Fibroblast of lung (primary cell): ENCODE results near the gene RANBP1.

Source experiments
- CTCF ChIP-seq, 2 donors: IDR thresholded peaks in 1 of 2; conservative IDR thresholded peaks in 1 of 2; 1 replicate in 1 of 2; 2 replicates in 1 of 2; pipeline ENCODE4 v1.5.1; 2011 to 2012; ENCODE audit warnings: low read length in 2 of 2, control low read depth in 1 of 2, inconsistent platforms in 1 of 2, low read depth in 1 of 2, mild to moderate bottlenecking in 1 of 2
- EZH2 ChIP-seq: IDR thresholded peaks from 2 replicates; pipeline ENCODE4 v1.5.1; 2012; ENCODE audit warnings: low read length, control low read depth, mild to moderate bottlenecking; ENCODE audit errors: missing control alignments

- TF ChIP-seq CTCF (conservative IDR thresholded peaks at IDR 0.05 in 1 of 2, IDR thresholded peaks at IDR 0.05 in 1 of 2; ENCODE audit: low read depth in 1 of 2, low read length in 2 of 2): no peak
- TF ChIP-seq EZH2: no peak
Observed at GRCh38 chr22:20151276-20151588, 35.3 kb downstream of the RANBP1 start.
